SK-N-SH treated with all-trans-retinoic acid at 6 μM for 48 hours (cell line): ENCODE data around the gene SEC62.

Experiments used
- BACH2 ChIP-seq: fragments of 250-450 bp; sonication (Bioruptor Pico); IDR thresholded peaks from 2 replicates; pipeline ENCODE4 v1.9.0; 2021; ENCODE audit warnings: mild to moderate bottlenecking, borderline replicate concordance
- CSRNP3 ChIP-seq: fragments of 250-450 bp; sonication (Bioruptor Pico); IDR thresholded peaks from 2 replicates; pipeline ENCODE4 v1.5.1; 2021; ENCODE audit warnings: mild to moderate bottlenecking, moderate library complexity
- GLIS3 ChIP-seq: fragments of 250-450 bp; sonication (Bioruptor Pico); IDR thresholded peaks from 2 replicates; pipeline ENCODE4 v1.5.0; 2020; ENCODE audit warnings: mild to moderate bottlenecking, moderate library complexity
- PATZ1 ChIP-seq: fragments of 250-450 bp; sonication (Bioruptor Pico); IDR thresholded peaks from 2 replicates; pipeline ENCODE4 v1.8.0; 2020; ENCODE audit warnings: mild to moderate bottlenecking, moderate library complexity, borderline replicate concordance
- ZFP3 ChIP-seq: fragments of 250-450 bp; sonication (Bioruptor Pico); IDR thresholded peaks from 2 replicates; pipeline ENCODE4 v1.5.0; 2020; ENCODE audit warnings: mild to moderate bottlenecking, moderate library complexity

GRCh38 chr3:170040418-170040817 lies 73.8 kb downstream of the SEC62 start:
- TF ChIP-seq PATZ1 (CRISPR knock-in tag): no peak
- no peak for TF ChIP-seq GLIS3
- no peak for TF ChIP-seq CSRNP3 (CRISPR knock-in tag)
- TF ChIP-seq BACH2 (CRISPR knock-in tag): no peak
- no peak for TF ChIP-seq ZFP3 (CRISPR knock-in tag)
